Neuronal stem cell (in vitro differentiated cells): Measurements from ENCODE around the gene DKK2.

ENCODE experiments used
- DNase-seq: peaks from one replicate; pipeline ENCODE4 v3.0.0-alpha.2; 2013; ENCODE audit warnings: low spot score
- H2AFZ ChIP-seq: one replicate; pipeline ENCODE4 v1.6.1; 2013; ENCODE audit warnings: mild to moderate bottlenecking, low read length, inconsistent platforms
- H2AK5ac ChIP-seq: 2 replicates; pipeline ENCODE4 v1.6.1; 2013; ENCODE audit warnings: low read depth, mild to moderate bottlenecking, inconsistent platforms, low read length, moderate library complexity, mixed read lengths
- H2BK120ac ChIP-seq: 2 replicates; pipeline ENCODE4 v1.6.1; 2013; ENCODE audit warnings: low read depth, mild to moderate bottlenecking, inconsistent platforms, low read length, moderate library complexity, mixed read lengths
- H2BK12ac ChIP-seq: one replicate; pipeline ENCODE4 v1.6.1; 2013; ENCODE audit warnings: low read length, inconsistent platforms
- H2BK15ac ChIP-seq: 2 replicates; pipeline ENCODE4 v1.6.1; 2013; ENCODE audit warnings: mild to moderate bottlenecking, low read length, inconsistent platforms, mixed read lengths
- H2BK5ac ChIP-seq: one replicate; pipeline ENCODE4 v1.6.1; 2013; ENCODE audit warnings: inconsistent platforms, mild to moderate bottlenecking, low read length, moderate library complexity
- H3K14ac ChIP-seq: one replicate; pipeline ENCODE4 v1.6.1; 2013; ENCODE audit warnings: low read length, inconsistent platforms
- H3K18ac ChIP-seq: 2 replicates; pipeline ENCODE4 v1.6.1; 2013; ENCODE audit warnings: low read length, inconsistent platforms
- H3K23ac ChIP-seq: 2 replicates; pipeline ENCODE4 v1.6.1; 2013; ENCODE audit warnings: low read depth, mild to moderate bottlenecking, mixed read lengths, low read length, inconsistent platforms; ENCODE audit not compliant: poor library complexity
- H3K27ac ChIP-seq: replicated peaks from 3 replicates; pipeline ENCODE4 v1.5.1; 2013; ENCODE audit warnings: low read length, inconsistent platforms
- H3K27me3 ChIP-seq, 3 experiments: 2 replicates each; pipeline ENCODE4 v1.6.1; 2013; ENCODE audit warnings: low read length in 3 of 3, mild to moderate bottlenecking in 2 of 3, inconsistent platforms in 1 of 3, low read depth in 1 of 3, mixed read lengths in 1 of 3, moderate library complexity in 1 of 3; ENCODE audit not compliant: control insufficient read depth in 3 of 3, insufficient read depth in 3 of 3
- H3K36me3 ChIP-seq, 2 donors: replicated peaks in 1 of 2; 2 replicates each; pipeline ENCODE4 v1.6.1; 2013; ENCODE audit warnings: low read length in 2 of 2; ENCODE audit not compliant: control insufficient read depth in 2 of 2, insufficient read depth in 2 of 2
- H3K4ac ChIP-seq: 2 replicates; pipeline ENCODE4 v1.6.1; 2013; ENCODE audit warnings: inconsistent platforms, mild to moderate bottlenecking, low read length, moderate library complexity
- H3K4me1 ChIP-seq, 2 donors: 1 replicate in 1 of 2; 2 replicates in 1 of 2; pipeline ENCODE4 v1.6.1; 2013; ENCODE audit warnings: low read length in 2 of 2, low read depth in 1 of 2; ENCODE audit not compliant: control insufficient read depth in 2 of 2, insufficient read depth in 1 of 2
- H3K4me2 ChIP-seq: one replicate; pipeline ENCODE4 v1.6.1; 2013; ENCODE audit warnings: mild to moderate bottlenecking, low read length, inconsistent platforms; ENCODE audit not compliant: insufficient read depth, poor library complexity, severe bottlenecking
- H3K4me3 ChIP-seq, 2 donors: 2 replicates each; pipeline ENCODE4 v1.5.1; 2013; ENCODE audit warnings: low read length in 2 of 2, mild to moderate bottlenecking in 2 of 2, inconsistent platforms in 1 of 2, moderate library complexity in 1 of 2
- H3K79me1 ChIP-seq: one replicate; pipeline ENCODE4 v1.6.1; 2013; ENCODE audit warnings: low read depth, mild to moderate bottlenecking, inconsistent platforms, low read length, moderate library complexity
- H3K9ac ChIP-seq: one replicate; pipeline ENCODE4 v1.6.1; 2013; ENCODE audit warnings: mild to moderate bottlenecking, low read depth, low read length, inconsistent platforms; ENCODE audit not compliant: poor library complexity
- H3K9me3 ChIP-seq, 2 donors: replicated peaks in 1 of 2; 2 replicates each; pipeline versions ENCODE3 to v1.6.1; 2013; ENCODE audit warnings: low read length in 2 of 2, mild to moderate bottlenecking in 2 of 2, inconsistent platforms in 1 of 2, low read depth in 1 of 2, mixed read lengths in 1 of 2, moderate library complexity in 1 of 2; ENCODE audit not compliant: control insufficient read depth in 2 of 2, insufficient read depth in 1 of 2
- H4K8ac ChIP-seq: one replicate; pipeline ENCODE4 v1.6.1; 2013; ENCODE audit warnings: low read depth, mild to moderate bottlenecking, inconsistent platforms, low read length, moderate library complexity
- H4K91ac ChIP-seq: one replicate; pipeline ENCODE4 v1.6.1; 2013; ENCODE audit warnings: low read length, low read depth, mild to moderate bottlenecking, inconsistent platforms; ENCODE audit not compliant: poor library complexity
- WGBS, 2 donors: extraction: QIAGEN DNeasy Blood & Tissue Kit; methylation state at CpG; one replicate each; pipeline ENCODE4 v1.1.7; 2013; ENCODE audit warnings: missing lambda C conversion rate in 2 of 2, mixed read lengths in 1 of 2; ENCODE audit not compliant: insufficient read length in 2 of 2, insufficient replicate concordance in 1 of 2; ENCODE audit errors: extremely low coverage in 2 of 2; 5-methylcytosine and 5-hydroxymethylcytosine counted together

Gene DKK2

DNA sequence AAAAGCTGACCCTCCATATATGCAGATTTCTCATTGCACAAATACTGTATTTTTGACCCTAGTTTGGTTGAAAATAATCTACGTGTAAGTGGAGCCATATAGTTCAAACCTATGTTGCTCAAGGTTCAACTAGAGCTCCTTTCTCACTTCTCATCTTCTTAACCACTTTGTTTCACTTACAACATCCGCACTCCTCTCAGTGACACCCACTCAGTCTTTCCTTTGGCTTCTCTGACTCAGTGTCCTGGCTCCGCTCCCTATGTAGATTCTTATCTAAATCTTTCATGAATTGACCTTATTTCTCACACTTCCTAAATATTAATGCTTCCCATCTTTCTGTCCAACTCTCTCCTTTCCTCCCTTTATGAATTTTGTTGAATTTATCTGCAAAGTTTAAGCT is 32.9 kb upstream of the DKK2 start:
- Histone ChIP-seq H3K9me3 (no peaks in the 10 kb centered on the region), H4K8ac (no peak overlapping the region), H3K4me1 (no peaks in the 10 kb centered on the region), H3K4me3 (no peak overlapping the region), H3K4me2 (no peak overlapping the region), H2AK5ac (no peak overlapping the region), H3K27me3 (no peaks in the 10 kb centered on the region), H3K4ac (no peak overlapping the region), H3K14ac (no peak overlapping the region), H3K79me1 (no peaks in the 10 kb centered on the region), H4K91ac (no peak overlapping the region), H3K36me3 (no peaks in the 10 kb centered on the region), H2BK120ac (no peak overlapping the region), H2BK12ac (no peak overlapping the region), H2AFZ (no peak overlapping the region), H2BK15ac (no peak overlapping the region), H3K23ac (no peak overlapping the region), H3K27ac (no peak overlapping the region), H3K9ac (no peak overlapping the region), H2BK5ac (no peak overlapping the region), H3K18ac (no peak overlapping the region)
- no CpG with 5 or more reads among the region's 3 CpGs for WGBS, 2 donors
- no peak for DNase-seq

DNA sequence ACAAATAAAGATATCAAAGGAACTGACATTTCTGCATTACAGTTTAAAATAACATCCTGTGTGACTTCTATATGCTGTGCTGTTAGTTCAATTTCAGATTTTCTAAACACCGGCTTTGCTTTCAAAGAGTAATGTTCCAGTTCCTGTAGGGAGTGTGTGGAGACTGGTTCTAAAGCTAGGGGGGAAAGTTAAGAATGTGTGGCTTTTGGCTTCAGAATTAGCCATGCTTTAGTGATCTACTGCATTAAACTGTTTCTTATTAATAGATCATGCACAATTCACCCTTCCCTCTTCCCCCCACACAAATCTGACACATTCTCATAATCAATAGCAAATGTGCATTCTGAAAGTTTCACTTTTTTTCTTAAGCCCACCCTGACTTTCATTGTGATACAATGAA is 32.0 kb upstream of the DKK2 start:
- H2BK120ac ChIP-seq, result no peak overlapping the region
- H3K9me3 ChIP-seq, result no peaks in the 10 kb centered on the region
- H3K4ac ChIP-seq, result no peak overlapping the region
- no peak overlapping the region for H2BK15ac ChIP-seq
- no peak overlapping the region for H3K4me3 ChIP-seq
- no peaks in the 10 kb centered on the region for H3K79me1 ChIP-seq
- no peak overlapping the region for H2AFZ ChIP-seq
- no peak overlapping the region for H4K91ac ChIP-seq
- no peak for DNase-seq
- no CpG with 5 or more reads among the region's 1 CpG for WGBS, 2 donors
- no peak overlapping the region for H2BK5ac ChIP-seq
- H3K27ac ChIP-seq, result no peak overlapping the region
- no peaks in the 10 kb centered on the region for H3K27me3 ChIP-seq
- no peak overlapping the region for H2BK12ac ChIP-seq
- H3K18ac ChIP-seq, result no peak overlapping the region
- no peak overlapping the region for H3K14ac ChIP-seq
- H4K8ac ChIP-seq, result no peak overlapping the region
- H3K36me3 ChIP-seq, result no peaks in the 10 kb centered on the region
- no peak overlapping the region for H3K9ac ChIP-seq
- H2AK5ac ChIP-seq, result no peak overlapping the region
- H3K4me2 ChIP-seq, result no peak overlapping the region
- no peak overlapping the region for H3K23ac ChIP-seq
- no peaks in the 10 kb centered on the region for H3K4me1 ChIP-seq

GRCh38 chr4:107066621-107067020 is 30.5 kb upstream of the DKK2 start:
- Histone ChIP-seq H3K9me3 (no peaks in the 10 kb centered on the region), H3K18ac (no peak overlapping the region), H3K36me3 (no peaks in the 10 kb centered on the region), H3K27ac (no peak overlapping the region), H3K4me2 (no peak overlapping the region), H4K8ac (no peak overlapping the region), H2BK5ac (no peak overlapping the region), H4K91ac (no peak overlapping the region), H2BK120ac (no peak overlapping the region), H2AFZ (no peak overlapping the region), H2AK5ac (no peak overlapping the region), H2BK15ac (no peak overlapping the region), H3K4me3 (no peak overlapping the region), H3K27me3 (no peaks in the 10 kb centered on the region), H2BK12ac (no peak overlapping the region), H3K79me1 (no peaks in the 10 kb centered on the region), H3K4ac (no peak overlapping the region), H3K4me1 (no peaks in the 10 kb centered on the region), H3K14ac (no peak overlapping the region), H3K23ac (no peak overlapping the region), H3K9ac (no peak overlapping the region)
- WGBS, 2 donors, result no CpG with 5 or more reads among the region's 1 CpG
- no peak for DNase-seq

DNA sequence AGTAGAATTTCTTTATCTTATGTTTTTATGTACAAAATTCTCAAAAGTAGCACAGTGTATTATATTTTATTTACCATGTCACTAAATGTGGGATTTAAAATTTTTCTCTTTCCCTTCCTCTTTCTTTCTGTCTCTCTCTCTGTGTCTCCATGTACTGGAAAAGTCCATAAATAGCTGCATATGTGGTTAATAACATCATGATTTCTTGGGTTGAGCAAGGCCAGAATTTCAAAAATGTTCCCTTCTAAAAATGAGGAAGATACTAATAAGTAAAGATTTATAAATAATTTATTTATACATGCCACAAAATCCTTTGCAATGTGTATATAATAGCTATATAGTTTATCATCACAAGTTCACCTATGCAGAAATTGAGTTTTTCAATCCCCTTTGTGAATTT is 29.1 kb upstream of the DKK2 start:
- Histone ChIP-seq H3K14ac (no peak overlapping the region), H3K27me3 (no peaks in the 10 kb centered on the region), H4K8ac (no peak overlapping the region), H3K79me1 (no peaks in the 10 kb centered on the region), H2BK120ac (no peak overlapping the region), H3K23ac (no peak overlapping the region), H3K4me3 (no peak overlapping the region), H3K9ac (no peak overlapping the region), H3K18ac (no peak overlapping the region), H3K4me2 (no peak overlapping the region), H3K36me3 (no peaks in the 10 kb centered on the region), H3K4ac (no peak overlapping the region), H2BK15ac (no peak overlapping the region), H2AFZ (no peak overlapping the region), H2BK12ac (no peak overlapping the region), H3K27ac (no peak overlapping the region), H2BK5ac (no peak overlapping the region), H2AK5ac (no peak overlapping the region), H4K91ac (no peak overlapping the region), H3K4me1 (no peaks in the 10 kb centered on the region), H3K9me3 (no peaks in the 10 kb centered on the region)
- no peak for DNase-seq
